Measurements from ENCODE around the gene MAN1C1.

- TF ChIP-seq CTCF (IDR thresholded peaks at IDR 0.05) (no peak), POLR2A (IDR thresholded peaks at IDR 0.05) (no peak)
These were observed 113.4 kb downstream of the MAN1C1 start for GRCh38 chr1:25729790-25730644.

Data from uterus (tissue), 2 donors.